Measurements from ENCODE around the gene TMOD3.

DNA sequence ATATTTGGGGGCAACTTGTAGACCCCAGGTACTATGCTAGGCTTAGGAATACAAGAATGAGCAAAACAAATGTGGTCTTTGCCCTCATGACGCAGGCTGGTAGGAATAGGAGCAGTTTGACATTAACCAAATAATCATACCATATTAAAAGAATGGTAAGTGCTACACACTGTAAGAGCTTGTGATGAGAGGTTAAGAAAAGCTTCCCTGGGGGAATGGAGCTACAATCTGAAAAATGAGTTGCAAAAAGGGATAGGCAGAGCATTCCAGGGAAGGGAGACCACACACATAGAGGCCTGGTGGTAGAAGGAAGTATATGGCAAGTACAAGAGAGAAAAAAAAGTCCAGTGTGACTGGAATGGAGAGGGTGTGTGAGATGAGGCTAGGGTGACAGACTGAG is 37.3 kb downstream of the TMOD3 start:
- no peak for TF ChIP-seq CTCF (conservative IDR thresholded peaks at IDR 0.05 in 1 of 2, IDR thresholded peaks at IDR 0.05 in 1 of 2; ENCODE audit: extremely low read depth in 1 of 2, insufficient read depth in 1 of 2, low read depth in 1 of 2, low read length in 2 of 2)
- TF ChIP-seq EZH2 (IDR thresholded peaks at IDR 0.05; ENCODE audit: borderline replicate concordance, low read length), result no peak

Measured in mammary epithelial cell (primary cell).